Measurements from ENCODE around the gene SYPL2.

DNA sequence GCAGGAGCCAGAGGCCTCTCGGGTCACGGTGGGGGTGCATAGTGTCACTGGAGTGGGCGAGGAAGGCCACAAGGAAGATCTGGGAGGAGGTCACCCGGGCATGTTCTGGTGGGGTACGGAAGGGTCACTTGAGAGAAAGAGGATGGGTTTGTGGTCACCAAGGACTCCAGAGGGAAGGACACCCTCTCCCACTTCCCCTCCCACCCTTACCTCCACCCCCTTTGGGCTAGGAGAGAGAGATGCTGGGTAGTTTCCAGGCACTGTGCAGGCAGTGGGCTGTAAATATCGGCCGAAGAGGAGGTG, 42.5 kb downstream of the SYPL2 start:
- TF ChIP-seq ZBTB7A (IDR thresholded peaks at IDR 0.05; ENCODE audit: low read depth) (no peak), TEAD4 (IDR thresholded peaks at IDR 0.05) (no peak)
- TF ChIP-seq, protein P1, sequence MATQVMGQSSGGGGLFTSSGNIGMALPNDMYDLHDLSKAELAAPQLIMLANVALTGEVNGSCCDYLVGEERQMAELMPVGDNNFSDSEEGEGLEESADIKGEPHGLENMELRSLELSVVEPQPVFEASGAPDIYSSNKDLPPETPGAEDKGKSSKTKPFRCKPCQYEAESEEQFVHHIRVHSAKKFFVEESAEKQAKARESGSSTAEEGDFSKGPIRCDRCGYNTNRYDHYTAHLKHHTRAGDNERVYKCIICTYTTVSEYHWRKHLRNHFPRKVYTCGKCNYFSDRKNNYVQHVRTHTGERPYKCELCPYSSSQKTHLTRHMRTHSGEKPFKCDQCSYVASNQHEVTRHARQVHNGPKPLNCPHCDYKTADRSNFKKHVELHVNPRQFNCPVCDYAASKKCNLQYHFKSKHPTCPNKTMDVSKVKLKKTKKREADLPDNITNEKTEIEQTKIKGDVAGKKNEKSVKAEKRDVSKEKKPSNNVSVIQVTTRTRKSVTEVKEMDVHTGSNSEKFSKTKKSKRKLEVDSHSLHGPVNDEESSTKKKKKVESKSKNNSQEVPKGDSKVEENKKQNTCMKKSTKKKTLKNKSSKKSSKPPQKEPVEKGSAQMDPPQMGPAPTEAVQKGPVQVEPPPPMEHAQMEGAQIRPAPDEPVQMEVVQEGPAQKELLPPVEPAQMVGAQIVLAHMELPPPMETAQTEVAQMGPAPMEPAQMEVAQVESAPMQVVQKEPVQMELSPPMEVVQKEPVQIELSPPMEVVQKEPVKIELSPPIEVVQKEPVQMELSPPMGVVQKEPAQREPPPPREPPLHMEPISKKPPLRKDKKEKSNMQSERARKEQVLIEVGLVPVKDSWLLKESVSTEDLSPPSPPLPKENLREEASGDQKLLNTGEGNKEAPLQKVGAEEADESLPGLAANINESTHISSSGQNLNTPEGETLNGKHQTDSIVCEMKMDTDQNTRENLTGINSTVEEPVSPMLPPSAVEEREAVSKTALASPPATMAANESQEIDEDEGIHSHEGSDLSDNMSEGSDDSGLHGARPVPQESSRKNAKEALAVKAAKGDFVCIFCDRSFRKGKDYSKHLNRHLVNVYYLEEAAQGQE (IDR thresholded peaks at IDR 0.05; ENCODE audit: low read depth) = no peak
